PC-3 (cell line): ENCODE measurements around the gene ESYT2. TPM values are rescaled to one million over a fixed set of nuclear protein-coding genes. Genes with fewer than 3 reads are reported as not detected.
"Not testable (repeated sequence)": the region's sequence is repeated elsewhere in the genome, so short reads cannot be mapped to it uniquely, and the experiment has no call there.

Source experiments
- ATAC-seq: fragments of 200-7000 bp; cut with Tn5 transposase; 2 replicates; pipeline ENCODE4 v1.9.1; 2020; ENCODE audit warnings: mild to moderate bottlenecking, moderate library complexity
- BruUV-seq: library from RNA; stranded (reverse); fragments of 400-500 nt; replicated peaks from 2 replicates; lab custom pipeline; 2021; lab: Mats Ljungman, UMichigan
- CTCF ChIA-PET: fragments of 300-600 bp; sonication (Branson Sonifier 250); formaldehyde crosslinking; loops from one replicate; lab custom pipeline; 2022; ENCODE audit warnings: antibody characterized with exemption; lab: Charles Lee
- POLR2A ChIA-PET: fragments of 300-600 bp; sonication (Branson Sonifier 250); formaldehyde crosslinking; loops from one replicate; lab custom pipeline; 2022; ENCODE audit warnings: antibody characterized with exemption; ENCODE audit not compliant: unreplicated experiment; lab: Charles Lee
- DNase-seq: peaks from one replicate; pipeline ENCODE4 v3.0.0-alpha.2; 2015
- H2AFZ ChIP-seq: fragments of 300-600 bp; sonication (generic); 2 replicates; pipeline ENCODE4 v1.6.0; 2016; ENCODE audit warnings: antibody characterized with exemption, low read length
- H3F3A ChIP-seq: fragments of 300-600 bp; sonication (generic); one replicate; pipeline ENCODE4 v1.6.0; 2017; ENCODE audit warnings: antibody characterized with exemption, low read length, control low read depth, mild to moderate bottlenecking; ENCODE audit not compliant: unreplicated experiment
- H3K27ac ChIP-seq: fragments of 300-600 bp; sonication (generic); 2 replicates; pipeline ENCODE4 v1.5.1; 2016; ENCODE audit warnings: mild to moderate bottlenecking, low read length
- H3K27me3 ChIP-seq: fragments of 300-600 bp; sonication (generic); 2 replicates; pipeline ENCODE4 v1.6.1; 2016; ENCODE audit warnings: low read length, mixed read lengths
- H3K36me3 ChIP-seq: fragments of 300-600 bp; sonication (generic); 2 replicates; pipeline ENCODE4 v1.6.1; 2016; ENCODE audit warnings: low read depth, mixed run types, low read length, mixed read lengths
- H3K4me1 ChIP-seq: fragments of 300-600 bp; sonication (generic); 2 replicates; pipeline ENCODE4 v1.5.1; 2016; ENCODE audit warnings: low read length; ENCODE audit not compliant: insufficient read depth
- H3K4me2 ChIP-seq: fragments of 300-600 bp; sonication (generic); 2 replicates; pipeline ENCODE4 v1.6.0; 2016; ENCODE audit warnings: low read length
- H3K4me3 ChIP-seq: fragments of 300-600 bp; sonication (generic); 2 replicates; pipeline ENCODE4 v1.5.1; 2016; ENCODE audit warnings: mild to moderate bottlenecking, low read length, mixed read lengths
- H3K79me2 ChIP-seq: fragments of 300-600 bp; sonication (generic); 2 replicates; pipeline ENCODE4 v1.6.1; 2017; ENCODE audit warnings: low read length, mixed read lengths
- H3K9ac ChIP-seq: fragments of 300-600 bp; sonication (generic); 2 replicates; pipeline ENCODE4 v1.6.0; 2016; ENCODE audit warnings: mild to moderate bottlenecking, low read length
- H3K9me2 ChIP-seq: fragments of 300-600 bp; sonication (generic); replicated peaks from 2 replicates; pipeline ENCODE4 v1.6.1; 2016; ENCODE audit warnings: mixed run types, low read length, mixed read lengths
- H3K9me3 ChIP-seq: fragments of 300-600 bp; sonication (generic); 2 replicates; pipeline ENCODE4 v1.6.1; 2016; ENCODE audit warnings: low read length, mixed read lengths
- H4K20me1 ChIP-seq: fragments of 300-600 bp; sonication (generic); 2 replicates; pipeline ENCODE4 v1.6.1; 2016; ENCODE audit warnings: low read length, mixed read lengths
- EZH2 ChIP-seq: fragments of 300-600 bp; sonication (generic); IDR thresholded peaks from one replicate; pipeline ENCODE4 v1.6.1; 2017; ENCODE audit warnings: antibody characterized with exemption, mild to moderate bottlenecking, low read length; ENCODE audit not compliant: unreplicated experiment
- EZH2phosphoT487 ChIP-seq: fragments of 300-600 bp; sonication (generic); IDR thresholded peaks from 2 replicates; pipeline ENCODE4 v1.6.1; 2018; ENCODE audit warnings: mild to moderate bottlenecking, antibody characterized with exemption, low read length, borderline replicate concordance
- intact Hi-C: fragments of 100-400 bp; cut with micrococcal nuclease; formaldehyde crosslinking; loops from 2 replicates; pipeline ENCODE4 v1.9.0; 2023
- total RNA-seq: library from RNA; depleted of rRNA; stranded (reverse); fragments of >200 nt; gene quantifications from 2 replicates; pipeline ENCODE4 v1.2.3, GENCODE V29; 2014
- TF ChIP-seq, protein P1 (sequence below): fragments of 300-600 bp; sonication (generic); conservative IDR thresholded peaks from 2 replicates; pipeline ENCODE4 v1.5.1; 2017; ENCODE audit warnings: antibody characterized with exemption, low read depth, mild to moderate bottlenecking, low read length

Gene ESYT2
- total RNA-seq, 1 experiment from 2014 or later = 76.1 TPM

DNA sequence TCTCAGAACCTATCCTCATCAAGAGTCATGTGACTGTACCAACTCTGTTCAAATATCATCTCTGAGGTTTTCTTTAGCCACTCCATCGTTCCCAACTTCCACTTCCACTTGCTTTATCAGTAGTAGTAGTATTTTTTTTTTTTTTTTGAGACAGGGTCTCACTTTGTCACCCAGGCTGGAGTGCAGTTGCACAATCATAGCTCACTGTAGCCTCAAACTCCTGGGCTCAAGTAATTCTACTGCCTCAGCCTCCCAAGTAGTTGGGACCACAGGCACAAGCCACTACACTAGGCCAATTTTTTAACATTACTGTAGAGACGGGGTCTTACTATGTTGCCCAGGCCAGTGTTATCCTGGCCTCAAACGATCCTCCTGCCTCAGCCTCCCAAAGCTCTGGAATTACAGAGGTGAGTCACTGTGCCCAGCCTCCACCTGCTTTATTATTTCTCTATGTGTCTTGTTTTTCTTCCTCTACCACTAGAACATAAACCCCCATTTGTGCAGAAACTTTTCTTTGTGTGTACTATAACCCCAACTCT lies 130.6 kb downstream of the ESYT2 start:
- intact Hi-C loops = no loop called here
- Histone ChIP-seq H3K9me3 (no peaks in the 10 kb centered on the region), H3K4me1 (peaks cover 13% of the 10 kb centered on the region), H3K79me2 (peaks cover 89% of the 10 kb centered on the region), H3K27ac (no peak overlapping the region), H3K9ac (no peak overlapping the region), H4K20me1 (no peaks in the 10 kb centered on the region; the same call in 1 of the 2 replicates), H3K36me3 (peaks cover 54% of the 10 kb centered on the region), H2AFZ (no peak overlapping the region), H3K27me3 (no peaks in the 10 kb centered on the region), H3K4me3 (no peak overlapping the region), H3F3A (no peaks in the 10 kb centered on the region), H3K9me2 (no peaks in the 10 kb centered on the region), H3K4me2 (no peak overlapping the region)
- CTCF ChIA-PET = interaction anchor here (0.9 kb wide), 1 partner anchor 278 kb away, joined by 3 read pairs; no protein-coding TSS in a partner anchor
- no peak for TF ChIP-seq EZH2phosphoT487
- no peak for TF ChIP-seq EZH2
- TF ChIP-seq, protein P1, sequence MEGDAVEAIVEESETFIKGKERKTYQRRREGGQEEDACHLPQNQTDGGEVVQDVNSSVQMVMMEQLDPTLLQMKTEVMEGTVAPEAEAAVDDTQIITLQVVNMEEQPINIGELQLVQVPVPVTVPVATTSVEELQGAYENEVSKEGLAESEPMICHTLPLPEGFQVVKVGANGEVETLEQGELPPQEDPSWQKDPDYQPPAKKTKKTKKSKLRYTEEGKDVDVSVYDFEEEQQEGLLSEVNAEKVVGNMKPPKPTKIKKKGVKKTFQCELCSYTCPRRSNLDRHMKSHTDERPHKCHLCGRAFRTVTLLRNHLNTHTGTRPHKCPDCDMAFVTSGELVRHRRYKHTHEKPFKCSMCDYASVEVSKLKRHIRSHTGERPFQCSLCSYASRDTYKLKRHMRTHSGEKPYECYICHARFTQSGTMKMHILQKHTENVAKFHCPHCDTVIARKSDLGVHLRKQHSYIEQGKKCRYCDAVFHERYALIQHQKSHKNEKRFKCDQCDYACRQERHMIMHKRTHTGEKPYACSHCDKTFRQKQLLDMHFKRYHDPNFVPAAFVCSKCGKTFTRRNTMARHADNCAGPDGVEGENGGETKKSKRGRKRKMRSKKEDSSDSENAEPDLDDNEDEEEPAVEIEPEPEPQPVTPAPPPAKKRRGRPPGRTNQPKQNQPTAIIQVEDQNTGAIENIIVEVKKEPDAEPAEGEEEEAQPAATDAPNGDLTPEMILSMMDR = no peak
- ATAC-seq (no peak), DNase-seq (no peak)
- BruUV-seq = no TSS peak
- POLR2A ChIA-PET = no interaction called here

DNA sequence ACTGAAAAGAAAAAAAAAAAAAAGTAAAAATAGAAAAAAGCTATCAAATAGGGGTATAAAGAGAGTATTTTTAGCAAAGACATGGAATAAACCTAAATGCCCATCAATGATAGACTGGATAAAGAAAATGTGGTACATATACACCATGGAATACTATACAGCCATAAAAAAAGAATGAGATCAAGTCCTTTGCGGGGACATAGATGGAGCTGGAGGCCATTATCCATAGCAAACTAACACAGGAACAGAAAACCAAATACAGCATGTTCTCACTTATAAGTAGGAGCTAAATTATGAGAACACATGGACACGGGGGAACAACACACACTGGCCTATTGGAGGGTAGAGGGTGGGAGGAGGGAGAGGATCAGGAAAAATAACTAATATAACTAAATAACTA lies 131.7 kb downstream of the ESYT2 start:
- H4K20me1 ChIP-seq, ATAC-seq, H3K27ac ChIP-seq, DNase-seq, POLR2A ChIA-PET, H3K4me1 ChIP-seq, H3K4me2 ChIP-seq, H3K9me2 ChIP-seq, H2AFZ ChIP-seq, H3K9me3 ChIP-seq, H3K9ac ChIP-seq, H3K4me3 ChIP-seq, H3F3A ChIP-seq, H3K27me3 ChIP-seq, BruUV-seq: not testable (repeated sequence)
- Histone ChIP-seq H3K36me3 (peaks cover 54% of the 10 kb centered on the region), H3K79me2 (peaks cover 78% of the 10 kb centered on the region)
- CTCF ChIA-PET = interaction anchor here (0.9 kb wide), 1 partner anchor 279 kb away, joined by 3 read pairs; no protein-coding TSS in a partner anchor
- intact Hi-C loops = loop anchor here (2.0 kb wide), 1 partner anchor 43 kb away; no protein-coding TSS in a partner anchor

DNA sequence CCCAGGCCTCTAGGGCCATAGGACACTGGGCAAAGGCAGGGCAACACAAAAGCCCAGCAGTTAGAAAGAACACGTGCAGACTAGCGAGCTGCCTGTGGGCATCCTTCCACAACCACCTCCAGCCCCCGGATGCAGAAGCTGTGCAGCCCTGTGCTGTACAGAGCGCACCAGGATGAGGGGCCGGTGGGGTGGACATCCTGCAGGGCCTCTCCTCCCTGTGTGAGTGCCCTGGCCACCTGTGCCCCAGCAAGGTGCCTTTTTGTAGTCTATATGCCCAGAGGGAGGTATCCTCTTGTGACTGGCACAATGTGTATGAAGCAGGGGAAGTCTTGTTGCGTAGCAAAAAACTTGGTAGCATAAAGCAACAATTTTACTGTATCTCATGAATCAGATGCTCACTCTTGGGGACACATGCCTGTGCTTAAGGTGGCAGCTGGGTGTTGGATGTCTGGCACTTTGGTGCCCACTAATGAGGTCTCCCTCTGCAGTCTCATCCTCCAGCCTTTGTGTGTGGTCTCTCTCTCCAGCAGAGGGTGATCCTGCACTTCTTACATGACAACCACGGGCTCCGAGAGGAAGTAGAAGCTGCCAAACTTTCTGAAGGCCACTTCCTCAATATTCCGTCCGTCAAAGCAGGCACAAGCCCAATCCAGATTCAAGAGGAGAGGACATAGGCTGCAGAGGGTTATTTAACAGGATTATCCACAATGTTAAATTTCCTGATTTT lies 133.4 kb downstream of the ESYT2 start:
- Histone ChIP-seq H3K4me1 (no peaks in the 10 kb centered on the region), H3K27ac (no peak overlapping the region), H2AFZ (no peak overlapping the region), H3K4me2 (no peak overlapping the region), H3K4me3 (no peak overlapping the region), H3K79me2 (peaks cover 61% of the 10 kb centered on the region), H3K27me3 (no peaks in the 10 kb centered on the region), H3K9me2 (no peaks in the 10 kb centered on the region), H3K9ac (no peak overlapping the region), H3K9me3 (no peaks in the 10 kb centered on the region), H3F3A (no peaks in the 10 kb centered on the region), H4K20me1 (no peaks in the 10 kb centered on the region), H3K36me3 (peaks cover 49% of the 10 kb centered on the region)
- no peak for TF ChIP-seq EZH2phosphoT487
- TF ChIP-seq, protein P1 = peak; percentile 58
- DNase-seq (peak; percentile 44), ATAC-seq (peak; percentile 90)
- POLR2A ChIA-PET = interaction anchor here (0.5 kb wide), 1 partner anchor 168 kb away, joined by 6 read pairs; no protein-coding TSS in a partner anchor
- intact Hi-C loops = loop anchor here (1.0 to 2.0 kb wide), 2 partner anchors 45 to 281 kb away; no protein-coding TSS in a partner anchor
- BruUV-seq = no TSS peak
- CTCF ChIA-PET = interaction anchor here (0.6 to 1.2 kb wide), 4 partner anchors 10 to 280 kb away, joined by 3 to 8 read pairs (median 3); no protein-coding TSS in a partner anchor
